ENCODE data around the gene GBF1. TPM values are rescaled to one million over a fixed set of nuclear protein-coding genes. Genes with fewer than 3 reads are reported as not detected.
A peak's percentile ranks its signal among the peaks of the same experiment; 100 is the strongest.

The GBF1 gene
- total RNA-seq, 1 donor from 2014 or later: 59.9 TPM

DNA sequence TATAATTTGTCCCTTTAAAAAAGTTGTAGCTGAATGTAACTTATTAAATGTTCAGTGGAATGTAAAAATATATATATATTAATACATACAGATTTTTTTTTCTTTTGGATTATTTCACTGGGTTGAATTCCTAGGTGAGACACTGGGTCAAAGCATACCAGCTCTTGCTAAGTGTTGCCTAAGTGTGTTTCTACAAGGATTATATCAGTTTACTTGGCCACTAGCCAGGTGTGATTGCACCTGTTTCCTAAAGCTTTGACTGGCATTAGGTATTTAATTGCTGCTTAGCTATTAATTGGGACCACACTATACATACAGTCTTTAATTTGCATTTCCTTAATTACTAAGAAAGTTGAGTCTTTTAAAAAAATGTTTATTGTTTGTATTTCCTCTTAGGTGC is 24.7 kb upstream of the GBF1 start:
- Mint-ChIP-seq H3K4me1 (ENCODE audit: unreplicated experiment) (peaks cover 4% of the 10 kb centered on the region), H3K36me3 (ENCODE audit: unreplicated experiment) (no peaks in the 10 kb centered on the region), H3K27ac (ENCODE audit: unreplicated experiment) (no peak overlapping the region)

DNA sequence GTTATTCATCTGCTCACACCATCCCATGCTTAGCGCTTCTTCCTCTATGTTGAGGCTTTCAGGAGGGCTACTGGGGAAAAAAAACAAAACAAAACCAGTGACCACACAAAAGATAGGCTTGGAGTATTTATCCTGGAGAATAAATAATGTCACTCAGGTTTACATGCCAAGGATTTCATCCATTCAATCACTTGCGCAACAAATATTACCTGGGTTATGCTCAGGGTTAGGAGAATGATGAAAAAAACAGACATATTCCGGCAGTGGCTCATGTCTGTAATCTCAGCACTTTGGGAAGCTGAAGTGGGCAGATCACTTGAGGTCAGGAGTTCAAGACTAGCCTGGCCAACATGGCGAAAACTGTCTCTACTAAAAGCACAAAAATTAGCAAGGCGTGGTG is 22.5 kb upstream of the GBF1 start:
- Mint-ChIP-seq H3K4me3 (ENCODE audit: unreplicated experiment) (no peak overlapping the region), H3K9me3 (ENCODE audit: unreplicated experiment) (no peaks in the 10 kb centered on the region), H3K4me1 (ENCODE audit: unreplicated experiment) (peaks cover 12% of the 10 kb centered on the region), H3K27me3 (ENCODE audit: unreplicated experiment) (peaks cover 40% of the 10 kb centered on the region), H3K27ac (ENCODE audit: unreplicated experiment) (no peak overlapping the region), H3K36me3 (ENCODE audit: unreplicated experiment) (no peaks in the 10 kb centered on the region)
- no peak for DNase-seq (ENCODE audit: extremely low spot score, unreplicated experiment)
- TF ChIP-seq, protein P1, sequence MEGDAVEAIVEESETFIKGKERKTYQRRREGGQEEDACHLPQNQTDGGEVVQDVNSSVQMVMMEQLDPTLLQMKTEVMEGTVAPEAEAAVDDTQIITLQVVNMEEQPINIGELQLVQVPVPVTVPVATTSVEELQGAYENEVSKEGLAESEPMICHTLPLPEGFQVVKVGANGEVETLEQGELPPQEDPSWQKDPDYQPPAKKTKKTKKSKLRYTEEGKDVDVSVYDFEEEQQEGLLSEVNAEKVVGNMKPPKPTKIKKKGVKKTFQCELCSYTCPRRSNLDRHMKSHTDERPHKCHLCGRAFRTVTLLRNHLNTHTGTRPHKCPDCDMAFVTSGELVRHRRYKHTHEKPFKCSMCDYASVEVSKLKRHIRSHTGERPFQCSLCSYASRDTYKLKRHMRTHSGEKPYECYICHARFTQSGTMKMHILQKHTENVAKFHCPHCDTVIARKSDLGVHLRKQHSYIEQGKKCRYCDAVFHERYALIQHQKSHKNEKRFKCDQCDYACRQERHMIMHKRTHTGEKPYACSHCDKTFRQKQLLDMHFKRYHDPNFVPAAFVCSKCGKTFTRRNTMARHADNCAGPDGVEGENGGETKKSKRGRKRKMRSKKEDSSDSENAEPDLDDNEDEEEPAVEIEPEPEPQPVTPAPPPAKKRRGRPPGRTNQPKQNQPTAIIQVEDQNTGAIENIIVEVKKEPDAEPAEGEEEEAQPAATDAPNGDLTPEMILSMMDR (IDR thresholded peaks at IDR 0.05): no peak

More for the DNA sequence above, 24.7 kb upstream of the GBF1 start:
- no peaks in the 10 kb centered on the region for H3K9me3 Mint-ChIP-seq (ENCODE audit: unreplicated experiment)
- H3K4me3 Mint-ChIP-seq (ENCODE audit: unreplicated experiment): no peak overlapping the region
- TF ChIP-seq, protein P1 (IDR thresholded peaks at IDR 0.05): no peak
- DNase-seq (ENCODE audit: extremely low spot score, unreplicated experiment): no peak
- H3K27me3 Mint-ChIP-seq (ENCODE audit: unreplicated experiment): peaks cover 35% of the 10 kb centered on the region

DNA sequence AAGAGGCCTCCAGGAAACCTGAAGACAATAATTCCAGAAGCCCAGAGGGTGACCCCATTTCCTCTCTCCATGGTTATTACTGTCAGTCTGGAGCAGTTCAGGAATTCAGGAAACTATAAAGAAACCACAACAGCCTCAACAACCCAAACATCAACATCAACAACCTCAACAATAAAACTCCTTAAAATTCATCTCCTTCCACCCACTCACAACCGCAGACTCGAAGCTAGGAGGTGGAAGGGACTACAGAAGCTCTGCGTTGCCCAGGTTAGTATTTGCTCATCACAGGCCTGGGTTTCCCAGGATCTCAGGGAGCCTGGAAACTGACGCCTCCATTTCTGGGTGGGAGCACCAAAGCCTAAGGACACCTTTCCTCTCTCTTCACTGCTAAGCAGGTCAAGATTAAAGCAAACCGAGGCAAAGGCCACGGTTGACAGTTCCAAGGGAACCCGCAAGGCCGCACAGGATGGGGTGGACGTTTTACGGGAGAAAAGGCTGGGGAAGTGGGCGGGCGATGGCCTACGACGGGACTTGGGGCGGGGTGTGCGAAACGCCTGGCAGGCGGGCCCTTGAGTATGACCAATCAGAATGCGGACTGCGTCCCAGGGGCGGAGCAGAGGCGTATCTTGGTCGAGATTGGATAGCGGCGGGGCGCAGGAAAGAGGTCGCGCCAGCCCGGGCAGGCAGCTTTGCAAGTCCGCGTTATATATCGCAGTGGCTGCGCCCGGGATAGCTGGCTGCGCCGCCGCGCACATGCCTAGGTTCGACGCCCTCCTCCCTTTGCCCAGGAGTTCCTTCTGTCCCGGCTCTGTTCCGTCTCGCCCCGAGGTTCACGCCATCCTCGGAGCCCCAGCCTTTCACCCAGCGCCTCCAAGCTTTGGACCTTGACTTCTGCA is 19.4 kb upstream of the GBF1 start, which contains the start of gene ELOVL3:
TSS of gene ELOVL3 (plus strand) at position 654 of the 896 bp plus-strand sequence. CDS start 250 bp downstream, outside the sequence.
- Mint-ChIP-seq H3K9me3 (ENCODE audit: unreplicated experiment) (no peaks in the 10 kb centered on the region), H3K4me3 (ENCODE audit: unreplicated experiment) (peak within 1 kb of the TSS; percentile 69), H3K36me3 (ENCODE audit: unreplicated experiment) (no peaks in the 10 kb centered on the region), H3K27me3 (ENCODE audit: unreplicated experiment) (peaks cover 49% of the 10 kb centered on the region), H3K4me1 (ENCODE audit: unreplicated experiment) (peaks cover 20% of the 10 kb centered on the region), H3K27ac (ENCODE audit: unreplicated experiment) (peak within 1 kb of the TSS; percentile 73)
- TF ChIP-seq, protein P1 (IDR thresholded peaks at IDR 0.05): no peak
- peak; percentile 93 for DNase-seq (ENCODE audit: extremely low spot score, unreplicated experiment)

DNA sequence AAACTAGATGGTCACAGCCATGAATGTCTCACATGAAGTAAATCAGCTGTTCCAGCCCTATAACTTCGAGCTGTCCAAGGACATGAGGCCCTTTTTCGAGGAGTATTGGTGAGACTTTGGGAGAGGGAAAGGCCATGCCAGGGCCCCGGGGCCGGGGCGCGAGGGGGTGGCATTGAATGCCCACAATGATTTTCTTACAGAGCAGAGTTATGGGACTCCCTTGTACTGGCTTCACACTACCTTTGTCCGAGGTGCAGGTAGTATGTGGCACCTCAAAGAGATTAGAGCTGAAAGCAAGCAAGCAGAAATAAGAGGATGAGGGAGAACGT is 18.8 kb upstream of the GBF1 start:
- peaks cover 25% of the 10 kb centered on the region for H3K4me1 Mint-ChIP-seq (ENCODE audit: unreplicated experiment)
- no peaks in the 10 kb centered on the region for H3K36me3 Mint-ChIP-seq (ENCODE audit: unreplicated experiment)
- H3K27ac Mint-ChIP-seq (ENCODE audit: unreplicated experiment): no peak overlapping the region
- no peak overlapping the region for H3K4me3 Mint-ChIP-seq (ENCODE audit: unreplicated experiment)
- no peak for DNase-seq (ENCODE audit: extremely low spot score, unreplicated experiment)
- no peaks in the 10 kb centered on the region for H3K9me3 Mint-ChIP-seq (ENCODE audit: unreplicated experiment)
- H3K27me3 Mint-ChIP-seq (ENCODE audit: unreplicated experiment): peaks cover 43% of the 10 kb centered on the region
- TF ChIP-seq, protein P1 (IDR thresholded peaks at IDR 0.05): no peak

GRCh38 chr10:102227050-102227449 is 18.3 kb upstream of the GBF1 start:
- Mint-ChIP-seq H3K27me3 (ENCODE audit: unreplicated experiment) (peaks cover 46% of the 10 kb centered on the region), H3K4me3 (ENCODE audit: unreplicated experiment) (no peak overlapping the region), H3K4me1 (ENCODE audit: unreplicated experiment) (peaks cover 25% of the 10 kb centered on the region), H3K27ac (ENCODE audit: unreplicated experiment) (no peak overlapping the region), H3K9me3 (ENCODE audit: unreplicated experiment) (no peaks in the 10 kb centered on the region), H3K36me3 (ENCODE audit: unreplicated experiment) (no peaks in the 10 kb centered on the region)
- DNase-seq (ENCODE audit: extremely low spot score, unreplicated experiment): no peak
- TF ChIP-seq, protein P1 (IDR thresholded peaks at IDR 0.05): no peak

Data from osteocyte (in vitro differentiated cells).